Inferior parietal cortex (tissue), 1 donor: ENCODE results near the gene MET.

Experiments
- DNase-seq: peaks from one replicate; pipeline ENCODE4 v3.0.0-alpha.2; 2016; ENCODE audit errors: extremely low spot score

Gene MET

DNA sequence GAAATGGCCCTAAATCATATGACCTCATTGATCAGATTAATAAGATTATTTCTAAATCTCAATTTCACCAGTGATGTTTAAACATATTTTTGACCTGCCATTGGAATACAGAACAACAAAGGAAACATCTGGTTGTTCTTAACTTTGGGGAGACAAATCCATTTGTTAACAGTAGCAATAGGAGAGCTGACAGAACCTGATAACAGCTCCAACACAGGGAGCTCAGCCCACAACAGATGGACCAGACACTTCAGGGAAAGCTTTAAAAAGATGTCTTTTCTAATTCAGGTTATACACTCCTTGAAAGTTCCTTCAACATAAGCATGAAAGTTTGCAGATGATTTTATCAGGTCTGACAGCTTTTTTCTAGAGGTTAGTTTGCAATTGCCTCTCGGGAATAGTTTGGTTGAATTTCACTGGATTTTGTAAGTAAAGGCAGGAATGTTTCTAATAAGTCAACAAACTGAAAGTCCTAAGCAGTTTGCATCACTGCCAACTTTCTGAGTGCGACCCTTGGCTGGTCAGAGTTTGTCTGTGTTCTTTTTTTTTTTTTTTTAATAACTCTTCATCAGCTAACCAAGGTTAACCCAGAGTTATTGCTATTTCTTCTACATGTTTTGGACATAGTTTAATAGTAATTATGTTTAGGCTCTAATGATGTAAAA is 6.5 kb upstream of the MET start:
- DNase-seq = no peak

DNA sequence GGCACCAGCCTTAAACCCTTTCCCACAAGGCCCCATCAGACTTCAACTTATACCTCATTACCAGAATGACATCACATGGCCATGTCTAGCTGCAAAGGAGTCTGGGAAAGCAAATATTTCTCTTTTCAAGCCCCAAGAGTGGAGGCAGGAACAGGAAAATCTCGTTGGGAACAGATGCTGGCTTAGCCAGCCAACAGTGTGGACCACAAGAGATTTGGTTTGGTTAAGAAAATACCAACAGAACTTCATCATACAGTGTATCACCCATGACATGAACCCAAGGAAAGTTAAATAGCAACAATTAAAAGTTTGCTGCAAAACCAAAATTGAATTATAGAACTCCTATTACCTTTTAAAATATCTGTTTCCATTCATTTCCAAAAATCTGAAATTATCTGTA is 2.2 kb upstream of the MET start:
- no peak for DNase-seq

DNA sequence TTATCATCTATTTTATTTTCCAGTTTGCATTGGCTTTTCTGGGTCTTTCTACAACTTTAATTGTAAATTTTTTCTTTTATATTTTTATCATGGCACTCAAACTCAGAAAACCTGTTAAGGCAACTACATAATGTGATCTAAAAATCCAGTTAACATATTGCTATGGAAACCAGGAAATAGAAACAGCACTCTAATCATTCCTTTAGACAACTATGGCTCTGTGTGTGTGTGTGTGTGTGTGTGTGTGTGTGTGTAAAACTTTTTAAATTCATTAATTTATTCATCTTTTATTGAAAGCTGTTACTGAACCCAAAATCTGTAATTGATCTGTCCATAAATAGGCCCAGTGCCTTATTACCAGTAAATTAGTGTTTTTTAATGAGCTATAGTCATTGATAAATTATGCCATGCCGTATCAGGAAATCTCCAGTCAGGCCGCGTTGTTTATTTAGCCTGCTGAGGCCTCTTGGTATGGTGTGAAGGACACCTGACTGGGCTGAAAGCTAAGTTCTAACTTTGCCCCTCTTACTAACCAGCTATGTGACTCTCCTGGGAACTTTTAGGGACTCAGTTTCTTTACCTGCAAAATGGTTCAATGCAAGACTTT is 1.5 kb upstream of the MET start:
- no peak for DNase-seq

DNA sequence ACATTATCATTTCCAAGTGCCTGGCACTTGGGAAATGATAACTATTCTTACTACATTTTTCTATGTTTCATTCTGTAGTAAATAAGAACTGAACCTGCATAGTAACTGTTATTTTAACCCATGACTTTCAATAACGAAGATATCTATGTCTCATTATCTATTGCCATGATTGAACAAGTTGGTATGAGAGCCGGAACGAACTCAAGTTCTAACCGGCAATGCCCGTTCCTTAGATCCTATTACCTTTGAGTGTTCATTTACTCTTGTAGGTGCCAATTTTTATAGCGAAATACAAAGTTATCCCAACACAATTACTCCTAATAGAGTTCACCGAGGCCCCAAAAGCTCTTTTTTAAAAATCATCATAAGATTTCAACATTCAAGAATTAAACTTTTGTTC is 885 bp upstream of the MET start:
- DNase-seq = no peak

DNA sequence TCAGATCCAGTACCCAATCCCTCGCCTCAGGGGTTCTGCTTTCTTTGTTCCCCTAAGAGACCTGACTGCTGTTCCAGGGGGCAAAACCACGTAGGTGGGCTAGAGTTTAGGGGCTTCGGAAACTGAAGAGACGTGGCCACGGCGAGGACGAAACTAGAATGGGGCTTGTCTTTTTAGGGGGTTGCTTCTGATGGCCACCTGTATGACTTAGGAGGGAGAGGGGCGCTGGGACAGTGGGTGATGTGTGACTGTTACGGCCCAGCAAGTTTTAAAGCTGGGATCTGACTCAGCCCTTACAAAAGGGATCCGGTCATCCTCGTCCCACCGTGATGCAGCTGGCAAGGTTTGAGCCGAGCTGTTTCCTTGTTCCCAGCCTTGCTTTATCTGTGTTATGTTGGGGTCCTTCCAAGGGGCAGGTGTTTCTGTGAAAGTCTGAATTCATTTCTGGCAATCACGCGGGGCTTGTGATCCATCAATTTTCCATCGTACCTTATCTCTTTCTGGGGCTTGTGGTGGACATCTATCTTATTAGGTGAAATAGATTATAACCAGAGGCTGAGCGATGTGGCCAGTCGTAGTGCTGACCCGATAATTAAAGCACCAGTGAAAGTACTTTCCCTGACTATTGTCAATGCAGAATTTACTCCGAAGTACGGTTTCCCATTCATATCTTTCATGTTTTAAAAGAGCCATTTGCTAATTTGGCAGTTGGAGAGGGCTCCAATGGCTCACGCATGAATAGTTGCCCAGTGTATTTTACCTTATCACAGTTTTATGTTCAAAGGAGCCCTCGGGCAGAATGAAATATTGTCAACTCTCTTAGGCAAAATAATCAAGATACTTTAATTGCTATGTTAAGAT is 830 bp downstream of the MET start:
- no peak for DNase-seq

DNA sequence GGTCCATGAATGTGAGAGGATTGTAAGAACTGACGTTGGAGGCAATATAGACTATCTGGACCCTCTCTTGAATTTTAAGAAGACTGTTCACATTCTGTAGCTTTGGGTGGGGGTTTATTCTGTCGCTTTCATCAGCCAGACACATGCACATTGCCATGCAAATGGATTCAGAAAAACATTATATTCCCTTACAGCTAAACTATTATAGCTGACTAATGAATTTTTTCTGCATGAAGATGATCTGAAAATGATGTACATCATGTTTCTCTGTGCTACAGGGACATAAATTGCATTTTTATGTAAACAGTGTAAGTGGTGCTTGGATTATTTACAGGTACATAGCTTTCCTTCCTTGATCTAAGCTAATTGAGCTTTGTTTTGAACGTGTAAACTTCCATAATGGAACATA is 1.5 kb downstream of the MET start:
- DNase-seq = no peak

DNA sequence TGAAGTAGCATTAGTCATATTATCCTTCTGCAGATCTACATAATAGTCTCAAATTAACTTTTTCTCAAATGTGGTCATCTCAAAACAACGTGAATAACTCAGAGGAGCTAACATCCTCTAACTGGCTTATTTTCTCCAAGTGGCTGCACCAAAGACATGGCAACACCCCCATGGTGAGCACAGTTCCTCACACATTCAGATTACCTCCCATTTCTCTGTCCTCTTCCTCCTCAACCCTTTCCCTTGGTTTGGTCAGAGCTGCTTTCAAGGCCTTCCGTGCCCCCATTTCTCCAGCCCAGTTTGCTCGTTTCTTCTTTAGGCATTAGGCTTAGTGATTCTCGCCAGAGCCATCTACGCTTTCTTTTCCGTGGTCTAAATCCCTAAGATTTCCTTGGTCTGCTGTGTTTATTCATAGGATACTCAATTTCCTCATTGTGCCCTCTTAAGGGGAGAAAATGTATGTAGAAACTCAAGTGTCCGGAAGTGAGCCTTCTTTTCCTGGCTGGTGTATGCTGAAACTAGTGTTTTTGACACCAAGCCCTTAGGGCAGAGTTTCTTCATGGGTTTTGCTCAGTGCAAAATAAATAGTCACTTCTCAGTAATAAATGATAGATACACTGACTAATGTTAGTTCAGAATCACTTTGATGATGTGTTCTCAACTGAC is 2.6 kb downstream of the MET start:
- DNase-seq = no peak

DNA sequence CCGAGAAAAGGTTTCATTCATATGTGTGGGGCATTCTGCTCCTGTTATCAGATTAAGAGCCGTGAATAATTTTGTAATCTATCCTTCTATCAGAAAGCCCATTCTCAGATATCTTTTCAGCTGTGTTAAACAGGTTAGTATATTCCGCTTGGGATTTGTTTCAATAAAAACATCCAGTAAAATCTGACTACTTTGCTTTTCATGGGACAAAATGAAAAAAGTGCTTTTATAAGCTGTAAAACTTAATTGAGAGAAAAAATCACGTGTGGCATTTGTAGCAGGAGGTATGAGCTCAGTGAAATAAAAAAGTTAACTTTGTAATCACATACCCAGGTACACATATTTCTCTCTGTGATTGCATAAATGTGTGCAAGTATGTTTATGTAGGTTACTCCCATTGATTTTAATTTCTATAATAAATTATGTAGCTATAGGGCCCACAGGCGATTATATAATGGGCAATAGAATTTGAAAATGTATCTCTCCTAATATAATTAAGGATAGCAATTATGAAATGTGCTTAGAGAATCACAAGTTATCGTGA is 3.9 kb downstream of the MET start:
- no peak for DNase-seq

DNA sequence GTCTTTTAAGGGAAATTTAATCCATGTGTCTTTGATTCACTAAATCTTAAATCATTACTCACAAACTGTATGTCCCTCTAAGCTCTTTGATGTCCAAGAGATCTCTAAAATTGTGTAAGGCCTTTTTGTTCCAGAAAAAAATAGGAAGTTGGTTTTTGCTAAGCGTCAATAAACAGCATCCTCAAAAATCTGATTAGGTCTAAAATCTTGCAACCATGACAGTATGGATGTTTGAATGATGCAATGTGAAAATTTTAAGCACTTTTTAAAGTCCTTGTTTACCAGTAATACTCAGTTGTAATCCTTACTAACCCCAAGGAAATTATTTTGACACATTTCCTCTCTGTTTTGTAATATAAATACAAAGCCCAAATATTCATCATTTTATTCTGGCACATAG is 6.8 kb downstream of the MET start:
- no peak for DNase-seq

DNA sequence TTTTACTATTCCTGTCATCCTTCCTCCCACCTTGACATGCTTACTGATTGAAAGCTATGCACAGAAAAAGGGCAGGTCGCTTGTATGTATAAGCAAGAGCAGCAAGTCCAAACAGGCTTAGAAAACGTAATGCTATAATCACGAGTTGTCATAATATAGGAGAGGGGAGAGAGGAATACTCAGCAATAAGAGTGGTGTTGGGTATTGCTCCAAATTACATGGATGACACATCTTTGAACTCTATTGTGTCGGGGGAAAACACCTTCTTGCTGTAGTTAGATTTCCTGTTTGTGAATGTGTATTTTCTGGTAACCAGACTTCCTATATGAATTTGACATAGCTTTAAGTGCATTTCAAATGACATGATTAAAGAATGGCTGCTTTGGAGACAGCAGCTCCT is 7.5 kb downstream of the MET start:
- DNase-seq = no peak

DNA sequence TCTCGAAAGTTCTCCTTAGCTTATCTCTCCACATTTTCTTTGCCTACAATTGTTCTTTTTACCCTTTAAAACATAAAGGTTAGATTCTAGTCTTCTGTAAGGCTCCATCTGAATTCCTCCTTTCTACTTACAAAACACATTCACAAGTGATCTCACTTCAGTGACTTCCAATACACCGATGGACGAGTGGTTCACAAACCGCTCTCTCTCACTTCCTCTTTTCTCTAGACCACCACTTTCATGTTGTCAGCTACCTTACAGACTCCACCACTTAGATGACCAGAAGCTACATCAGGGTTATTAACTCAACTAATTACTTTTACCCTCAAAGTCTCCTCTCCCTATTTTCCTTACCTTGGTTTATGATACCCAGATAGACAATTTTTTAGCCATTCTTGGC is 11.8 kb downstream of the MET start:
- DNase-seq = no peak

DNA sequence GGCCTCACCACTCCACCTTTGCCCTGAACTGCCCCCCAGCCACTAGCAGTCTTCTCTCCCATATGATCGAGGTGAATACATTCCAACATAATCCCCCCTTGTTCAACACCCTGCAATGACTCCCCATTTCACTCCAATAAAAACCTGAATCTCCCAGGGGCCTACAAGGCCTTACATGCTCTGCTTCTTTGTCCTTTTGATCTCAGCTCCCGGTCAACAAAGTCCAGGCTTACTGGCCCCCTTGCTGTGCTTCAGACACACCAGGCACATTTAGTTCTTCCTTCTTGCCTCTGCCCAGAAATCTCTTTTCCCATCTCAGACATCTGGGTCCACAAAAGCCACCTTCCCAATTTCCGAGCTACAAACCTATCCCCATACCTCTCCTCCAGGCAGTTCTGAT is 14.0 kb downstream of the MET start:
- no peak for DNase-seq

DNA sequence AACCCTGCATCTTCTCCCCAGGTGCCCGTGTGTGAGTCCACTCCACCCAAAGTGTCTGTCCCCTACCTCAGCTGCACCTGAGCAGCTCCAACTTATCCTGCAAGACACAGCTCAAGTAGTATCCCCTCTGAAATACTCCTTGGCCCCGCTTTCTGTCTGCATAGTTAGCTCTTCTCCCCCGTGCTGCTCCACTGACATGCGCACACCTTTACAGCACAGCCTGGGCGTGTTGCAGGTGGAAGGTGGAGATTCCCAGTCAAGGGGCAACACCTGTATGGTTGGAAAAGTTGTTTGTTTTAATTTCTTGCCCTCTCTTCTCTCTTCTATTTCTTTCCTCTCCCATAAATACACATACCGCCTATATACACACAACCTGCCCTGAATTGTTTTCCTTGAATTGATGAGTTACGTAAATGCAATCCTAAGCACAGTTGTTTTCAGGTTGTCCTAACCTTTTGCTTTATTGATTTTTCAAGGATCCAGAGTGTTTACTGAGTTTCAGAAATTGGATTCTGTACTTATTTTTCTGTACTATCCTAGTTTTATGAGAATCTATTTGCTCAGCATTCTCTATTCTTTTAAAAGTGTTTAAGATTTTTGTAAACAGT is 14.9 kb downstream of the MET start:
- no peak for DNase-seq

DNA sequence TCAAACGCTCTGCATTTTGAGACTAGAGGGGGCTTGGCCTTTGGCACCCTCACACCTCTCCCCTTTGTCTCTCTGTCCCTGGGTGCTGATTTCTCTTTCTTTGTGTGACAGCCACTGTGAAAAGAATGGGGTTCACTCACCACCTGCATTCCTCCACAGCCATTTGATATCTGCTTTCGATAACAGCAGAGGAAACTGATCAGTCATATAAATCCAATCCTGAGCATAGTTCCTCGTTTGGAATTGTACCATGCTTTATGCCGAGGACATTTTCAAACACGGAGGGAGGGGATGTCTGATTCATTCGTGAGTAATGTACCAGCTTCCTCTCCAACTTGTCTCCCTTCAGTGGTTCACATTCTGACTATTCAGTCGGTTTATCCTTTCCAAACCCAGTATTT is 15.8 kb downstream of the MET start:
- no peak for DNase-seq

DNA sequence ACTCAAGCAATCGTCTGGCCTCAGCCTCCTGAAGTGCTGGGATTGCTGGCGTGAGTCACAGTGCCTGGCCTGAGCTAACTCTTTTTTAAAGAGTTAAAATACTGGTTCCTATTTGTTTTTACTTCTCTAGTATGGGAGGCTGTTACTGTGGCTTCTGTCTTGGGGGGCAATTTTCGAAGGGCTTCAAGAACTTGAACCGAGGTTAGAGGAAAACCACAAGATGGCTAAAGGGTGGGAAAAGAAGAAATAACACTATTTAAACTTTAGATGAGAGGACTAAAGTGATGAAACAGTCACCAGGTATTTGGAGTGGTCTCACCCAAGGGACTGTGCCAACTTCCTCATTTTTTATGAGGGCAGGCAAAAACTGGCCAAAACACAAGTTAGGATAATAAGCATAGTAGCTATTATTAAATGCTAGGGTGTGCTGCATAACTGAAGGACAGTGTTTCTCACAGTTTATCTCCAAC is 17.8 kb downstream of the MET start:
- DNase-seq = no peak

DNA sequence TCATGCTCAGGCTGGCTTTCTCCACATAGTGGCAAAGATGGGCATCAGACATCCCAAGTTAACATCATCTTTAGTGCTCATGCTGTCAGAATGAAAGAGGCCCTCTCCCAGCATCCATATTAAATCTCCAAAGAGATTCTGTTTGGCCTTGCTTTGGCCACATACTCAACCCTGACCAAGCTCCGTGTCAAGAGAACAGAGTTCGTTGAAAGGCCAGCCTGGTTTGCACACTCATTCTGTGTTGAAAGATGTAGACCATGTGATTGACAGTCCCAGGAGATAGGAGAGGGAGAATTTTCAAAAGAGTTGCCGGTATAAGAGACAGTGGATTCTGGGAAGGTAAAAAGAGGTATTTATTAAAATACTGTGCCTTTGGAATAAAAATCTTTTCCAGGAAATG is 19.7 kb downstream of the MET start:
- DNase-seq = no peak

DNA sequence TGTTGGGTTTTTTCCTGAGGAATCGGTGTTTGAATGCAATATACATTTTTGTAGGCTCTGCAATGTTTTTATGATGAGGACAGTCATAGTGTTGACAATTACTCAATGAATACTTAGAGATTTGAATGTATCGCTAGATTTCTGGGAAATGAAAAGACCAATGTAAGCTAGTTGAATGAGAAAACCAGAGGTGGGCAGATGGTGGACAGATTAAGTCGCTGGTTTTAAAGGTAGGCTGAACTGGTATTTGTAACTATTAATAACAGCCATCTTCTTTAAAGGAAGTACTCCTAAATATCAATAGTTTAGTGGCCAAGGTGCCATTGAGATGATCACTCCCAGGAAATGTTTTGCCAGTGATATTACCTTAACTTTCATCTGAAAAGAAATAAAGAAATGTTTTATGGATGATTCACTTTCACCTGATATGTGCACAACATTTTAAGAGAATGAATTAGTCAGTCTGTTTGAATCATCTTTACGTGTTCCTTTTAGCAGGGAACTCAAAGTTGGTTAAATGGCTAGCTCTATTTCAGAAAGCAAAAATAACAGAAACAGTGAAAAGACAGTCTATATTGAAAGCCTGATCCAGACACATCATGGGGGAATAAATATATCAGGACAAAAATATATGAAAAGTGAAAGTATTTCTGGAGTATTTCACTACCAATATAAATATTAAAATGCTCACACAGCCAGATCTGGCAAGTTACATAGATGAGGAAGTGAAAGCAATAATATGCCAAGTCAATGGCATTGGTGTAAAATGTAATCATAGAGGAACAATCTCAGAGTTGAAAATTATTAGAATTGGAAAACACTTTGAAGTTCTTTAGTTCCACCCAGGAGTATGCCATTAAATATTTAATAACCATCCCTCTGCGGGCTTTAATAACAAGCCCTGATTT is 20.7 kb downstream of the MET start:
- DNase-seq = no peak

DNA sequence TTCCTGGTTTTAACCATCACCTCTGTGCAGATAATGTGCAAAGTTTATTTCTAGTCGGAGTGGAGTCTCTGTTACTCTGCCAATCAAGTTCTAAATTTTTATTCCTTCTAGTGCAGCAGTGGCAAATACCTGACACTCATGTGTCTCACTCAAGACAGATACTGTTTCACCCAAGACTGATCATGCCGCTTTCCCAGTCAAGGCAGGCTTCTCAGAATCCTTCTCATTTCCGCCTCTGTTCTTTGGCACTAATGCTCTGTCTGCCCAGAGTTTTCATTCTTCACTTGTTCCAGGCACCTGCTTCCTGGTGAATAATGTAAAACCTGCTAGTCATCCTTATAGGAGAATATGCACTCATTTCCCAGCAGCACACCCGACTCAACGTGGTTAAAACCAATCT is 24.7 kb downstream of the MET start:
- DNase-seq = no peak

DNA sequence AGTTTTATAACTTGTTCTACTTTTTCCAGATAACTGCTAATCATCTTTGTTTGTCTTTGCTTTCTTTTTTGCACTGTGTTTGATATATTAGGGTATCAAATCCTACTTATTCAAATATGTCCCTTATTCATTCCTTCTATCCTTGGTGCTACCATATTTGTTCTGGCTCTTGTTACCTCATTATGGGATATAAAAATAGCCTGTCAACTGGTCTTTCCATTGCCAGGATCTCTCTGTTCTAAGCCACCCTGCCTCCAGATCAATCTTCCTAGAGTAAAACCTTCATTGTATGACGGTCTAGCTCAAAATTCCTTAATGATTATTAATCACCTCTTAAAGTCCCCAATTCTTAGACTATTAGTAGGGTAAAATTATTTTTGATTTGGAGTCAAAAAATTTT is 25.2 kb downstream of the MET start:
- no peak for DNase-seq

DNA sequence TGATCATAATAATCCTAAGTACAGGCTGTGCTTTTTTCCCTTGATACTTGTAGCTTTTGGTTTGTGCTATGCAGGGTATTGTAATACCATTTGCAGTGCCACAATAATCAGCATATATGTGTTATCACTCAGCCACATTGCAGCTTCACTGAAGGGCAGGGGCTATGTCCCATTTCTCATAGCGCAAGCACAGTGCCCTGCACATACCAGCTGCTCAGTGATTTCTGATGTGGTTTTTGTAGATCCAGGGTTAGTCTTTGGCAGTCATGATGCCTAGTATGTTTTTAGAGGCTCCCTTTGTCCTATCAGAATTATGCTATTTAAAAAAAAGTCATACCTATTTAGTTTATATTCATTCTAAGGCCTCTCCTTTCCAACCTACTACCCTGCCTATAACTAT is 25.8 kb downstream of the MET start:
- no peak for DNase-seq

DNA sequence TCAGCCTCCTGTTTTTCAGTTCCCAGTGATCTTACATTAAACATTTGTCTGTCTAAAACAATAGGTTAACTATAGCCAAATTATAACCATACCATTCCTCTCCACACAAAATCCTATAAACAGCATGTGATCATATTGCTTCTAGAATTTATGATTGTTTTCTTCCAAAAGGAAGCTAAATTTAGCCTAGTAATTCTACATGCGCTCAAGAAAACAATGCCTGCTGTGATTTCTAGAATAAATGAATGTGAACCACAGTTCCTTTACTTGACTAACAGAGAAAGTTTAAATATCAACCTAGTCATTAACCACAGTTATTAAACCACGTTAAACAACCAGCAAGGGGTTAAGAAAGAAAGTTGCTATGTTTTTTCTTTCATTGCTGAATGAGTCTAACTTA is 26.4 kb downstream of the MET start:
- DNase-seq = no peak
